Suprapubic skin (tissue), 4 donors: ENCODE data around the gene PSME3IP1. TPM values are rescaled to one million over a fixed set of nuclear protein-coding genes. Genes with fewer than 3 reads are reported as not detected.

Experiments used
- DNase-seq, 2 donors: peaks; one replicate each; pipeline ENCODE4 v3.0.0-alpha.2; 2019; ENCODE audit warnings: low spot score in 2 of 2
- H3K27ac ChIP-seq: fragments of 200-600 bp; sonication (generic); one replicate; pipeline ENCODE4 v1.5.1; 2019
- H3K27me3 ChIP-seq: fragments of 200-600 bp; sonication (generic); one replicate; pipeline ENCODE4 v1.5.1; 2019
- H3K36me3 ChIP-seq: fragments of 200-600 bp; sonication (generic); one replicate; pipeline ENCODE4 v1.5.1; 2019
- H3K4me1 ChIP-seq: fragments of 200-600 bp; sonication (generic); one replicate; pipeline ENCODE4 v1.5.1; 2019
- H3K4me3 ChIP-seq: fragments of 200-600 bp; sonication (generic); one replicate; pipeline ENCODE4 v1.5.1; 2019; ENCODE audit warnings: mild to moderate bottlenecking
- H3K9me3 ChIP-seq: fragments of 200-600 bp; sonication (generic); one replicate; pipeline ENCODE4 v1.5.1; 2019
- CTCF ChIP-seq, 2 donors: fragments of 200-600 bp in 1 of 2; fragments of 450-650 bp in 1 of 2; sonication (generic) in 1 of 2; IDR thresholded peaks; one replicate each; pipeline ENCODE4 v1.5.1; 2016 to 2019; ENCODE audit warnings: antibody characterized with exemption in 2 of 2, mild to moderate bottlenecking in 1 of 2, moderate library complexity in 1 of 2
- EP300 ChIP-seq: sonication (generic); formaldehyde crosslinking; IDR thresholded peaks from one replicate; pipeline ENCODE4 v1.6.1; 2017; ENCODE audit warnings: antibody characterized with exemption
- POLR2A ChIP-seq, 2 donors: fragments of 450-650 bp; IDR thresholded peaks; one replicate each; pipeline ENCODE4 v1.6.1; 2017; ENCODE audit warnings: antibody characterized with exemption in 2 of 2, mild to moderate bottlenecking in 2 of 2, moderate library complexity in 2 of 2
- POLR2AphosphoS5 ChIP-seq, 3 donors: sonication (generic); formaldehyde crosslinking; IDR thresholded peaks; one replicate each; pipeline ENCODE4 v1.6.1; 2017; ENCODE audit warnings: antibody characterized with exemption in 3 of 3
- WGBS: methylation state at CpG from one replicate; pipeline ENCODE4 v1.1.5; 2018; 5-methylcytosine and 5-hydroxymethylcytosine counted together
- total RNA-seq, 4 donors: library from RNA; depleted of rRNA; stranded (reverse); fragments of >200 nt; gene quantifications; one replicate each; pipeline ENCODE4 v1.1.0, GENCODE V29; 2016

PSME3IP1 gene
- total RNA-seq, 4 donors from 2014 or later: 47.1 to 109 (median 60.3) TPM

GRCh38 chr16:57165483-57165882, 20.4 kb downstream of the PSME3IP1 start:
- no peak for DNase-seq
- H3K27ac ChIP-seq: no peak overlapping the region
- peaks cover 20% of the 10 kb centered on the region for H3K4me1 ChIP-seq
- no peak overlapping the region for H3K4me3 ChIP-seq
- H3K9me3 ChIP-seq: no peaks in the 10 kb centered on the region
- H3K36me3 ChIP-seq: peaks cover 41% of the 10 kb centered on the region
- H3K27me3 ChIP-seq: no peaks in the 10 kb centered on the region
- WGBS: 69% methylated on average over 5 of the region's 5 CpGs
- no peak for TF ChIP-seq CTCF (IDR thresholded peaks at IDR 0.05)

- H3K36me3 ChIP-seq: peaks cover 36% of the 10 kb centered on the region
Measured at GRCh38 chr16:57163842-57164241, 22.0 kb downstream of the PSME3IP1 start.

GRCh38 chr16:57159447-57159846, 26.4 kb downstream of the PSME3IP1 start:
- no peak for DNase-seq
- 86% methylated on average over 4 of the region's 4 CpGs for WGBS
- H3K27me3 ChIP-seq: no peaks in the 10 kb centered on the region
- H3K36me3 ChIP-seq: peaks cover 57% of the 10 kb centered on the region
- H3K9me3 ChIP-seq: no peaks in the 10 kb centered on the region
- H3K27ac ChIP-seq: no peak overlapping the region
- no peaks in the 10 kb centered on the region for H3K4me1 ChIP-seq
- TF ChIP-seq EP300: no peak
- H3K4me3 ChIP-seq: no peak overlapping the region

More at GRCh38 chr16:57163842-57164241, 22.0 kb downstream of the PSME3IP1 start:
- Histone ChIP-seq H3K27me3 (no peaks in the 10 kb centered on the region), H3K4me1 (peaks cover 20% of the 10 kb centered on the region), H3K27ac (no peak overlapping the region), H3K4me3 (no peak overlapping the region), H3K9me3 (no peaks in the 10 kb centered on the region)
- DNase-seq: no peak
- 81% methylated on average over 1 of the region's 1 CpG for WGBS
- no peak for TF ChIP-seq POLR2AphosphoS5 (IDR thresholded peaks at IDR 0.05)
- TF ChIP-seq CTCF (IDR thresholded peaks at IDR 0.05): no peak
- TF ChIP-seq POLR2A (IDR thresholded peaks at IDR 0.05): no peak
- TF ChIP-seq EP300: no peak

- no peaks in the 10 kb centered on the region for H3K4me1 ChIP-seq
- H3K27ac ChIP-seq: no peak overlapping the region
- H3K9me3 ChIP-seq: no peaks in the 10 kb centered on the region
- TF ChIP-seq POLR2A (IDR thresholded peaks at IDR 0.05) (no peak), POLR2AphosphoS5 (IDR thresholded peaks at IDR 0.05) (no peak), EP300 (no peak), CTCF (IDR thresholded peaks at IDR 0.05) (no peak)
- peaks cover 60% of the 10 kb centered on the region for H3K36me3 ChIP-seq
- H3K27me3 ChIP-seq: no peaks in the 10 kb centered on the region
- H3K4me3 ChIP-seq: no peak overlapping the region
- DNase-seq: no peak
- WGBS: 91% methylated on average over 1 of the region's 1 CpG
Measured at GRCh38 chr16:57157533-57157932, 28.3 kb downstream of the PSME3IP1 start.

GRCh38 chr16:57156351-57156703, 29.5 kb downstream of the PSME3IP1 start:
- WGBS: 84% methylated on average over 4 of the region's 4 CpGs
- TF ChIP-seq POLR2AphosphoS5 (IDR thresholded peaks at IDR 0.05) (no peak), EP300 (no peak), POLR2A (IDR thresholded peaks at IDR 0.05) (no peak), CTCF (IDR thresholded peaks at IDR 0.05) (no peak)
- peaks cover 58% of the 10 kb centered on the region for H3K36me3 ChIP-seq

GRCh38 chr16:57155702-57156350, 30.0 kb downstream of the PSME3IP1 start:
- H3K9me3 ChIP-seq: no peaks in the 10 kb centered on the region
- no peak overlapping the region for H3K27ac ChIP-seq
- no peak overlapping the region for H3K4me3 ChIP-seq
- H3K36me3 ChIP-seq: peaks cover 58% of the 10 kb centered on the region
- no peak for DNase-seq
- no peak for TF ChIP-seq EP300
- no peak for TF ChIP-seq POLR2AphosphoS5 (IDR thresholded peaks at IDR 0.05)
- no peak for TF ChIP-seq CTCF (IDR thresholded peaks at IDR 0.05)
- no peak for TF ChIP-seq POLR2A (IDR thresholded peaks at IDR 0.05)
- H3K27me3 ChIP-seq: no peaks in the 10 kb centered on the region
- H3K4me1 ChIP-seq: no peaks in the 10 kb centered on the region
- WGBS: 92% methylated on average over 6 of the region's 6 CpGs

More at GRCh38 chr16:57156351-57156703, 29.5 kb downstream of the PSME3IP1 start:
- no peaks in the 10 kb centered on the region for H3K27me3 ChIP-seq
- H3K4me1 ChIP-seq: no peaks in the 10 kb centered on the region
- no peak overlapping the region for H3K4me3 ChIP-seq
- no peaks in the 10 kb centered on the region for H3K9me3 ChIP-seq
- H3K27ac ChIP-seq: no peak overlapping the region
- no peak for DNase-seq
